Endothelial cell (in vitro differentiated cells): Measurements from ENCODE around the gene PASK. TPM values are rescaled to one million over a fixed set of nuclear protein-coding genes. Genes with fewer than 3 reads are reported as not detected.
A peak's percentile ranks its signal among the peaks of the same experiment; 100 is the strongest.

Experiments
- DNase-seq: peaks from one replicate; pipeline ENCODE4 v3.0.0; 2021; ENCODE audit warnings: low spot score
- H3K27ac Mint-ChIP-seq: one replicate; pipeline ENCODE4 v1.8.0; 2021; ENCODE audit warnings: mixed read lengths, inconsistent platforms; ENCODE audit not compliant: unreplicated experiment
- H3K27me3 Mint-ChIP-seq: one replicate; pipeline ENCODE4 v1.8.0; 2021; ENCODE audit warnings: mild to moderate bottlenecking, moderate library complexity, mixed read lengths, inconsistent platforms; ENCODE audit not compliant: unreplicated experiment
- H3K36me3 Mint-ChIP-seq: one replicate; pipeline ENCODE4 v1.8.0; 2021; ENCODE audit warnings: mild to moderate bottlenecking, low read depth, mixed read lengths, inconsistent platforms; ENCODE audit not compliant: unreplicated experiment
- H3K4me1 Mint-ChIP-seq: one replicate; pipeline ENCODE4 v1.8.0; 2021; ENCODE audit warnings: mild to moderate bottlenecking, mixed read lengths, inconsistent platforms; ENCODE audit not compliant: unreplicated experiment
- H3K4me3 Mint-ChIP-seq: one replicate; pipeline ENCODE4 v1.8.0; 2021; ENCODE audit warnings: mild to moderate bottlenecking, mixed read lengths, inconsistent platforms; ENCODE audit not compliant: unreplicated experiment
- H3K9me3 Mint-ChIP-seq: one replicate; pipeline ENCODE4 v1.8.0; 2021; ENCODE audit warnings: mixed read lengths, inconsistent platforms; ENCODE audit not compliant: unreplicated experiment
- total RNA-seq: library from RNA; stranded (reverse); fragmentation: NEBNext Ultra II Directional; extraction: Animal tissue kit (Norgen Biotek cat#: 25700); gene quantifications from one replicate; pipeline ENCODE4 v1.2.1, GENCODE V29; 2021; ENCODE audit not compliant: unreplicated experiment
- TF ChIP-seq, protein P1 (sequence below): fragments of 200-600 bp; sonication (generic); IDR thresholded peaks from one replicate; pipeline ENCODE4 v1.5.0; 2021; ENCODE audit warnings: antibody characterized with exemption; ENCODE audit not compliant: unreplicated experiment

Gene PASK
- total RNA-seq, 1 donor from 2014 or later = 39.7 TPM

DNA sequence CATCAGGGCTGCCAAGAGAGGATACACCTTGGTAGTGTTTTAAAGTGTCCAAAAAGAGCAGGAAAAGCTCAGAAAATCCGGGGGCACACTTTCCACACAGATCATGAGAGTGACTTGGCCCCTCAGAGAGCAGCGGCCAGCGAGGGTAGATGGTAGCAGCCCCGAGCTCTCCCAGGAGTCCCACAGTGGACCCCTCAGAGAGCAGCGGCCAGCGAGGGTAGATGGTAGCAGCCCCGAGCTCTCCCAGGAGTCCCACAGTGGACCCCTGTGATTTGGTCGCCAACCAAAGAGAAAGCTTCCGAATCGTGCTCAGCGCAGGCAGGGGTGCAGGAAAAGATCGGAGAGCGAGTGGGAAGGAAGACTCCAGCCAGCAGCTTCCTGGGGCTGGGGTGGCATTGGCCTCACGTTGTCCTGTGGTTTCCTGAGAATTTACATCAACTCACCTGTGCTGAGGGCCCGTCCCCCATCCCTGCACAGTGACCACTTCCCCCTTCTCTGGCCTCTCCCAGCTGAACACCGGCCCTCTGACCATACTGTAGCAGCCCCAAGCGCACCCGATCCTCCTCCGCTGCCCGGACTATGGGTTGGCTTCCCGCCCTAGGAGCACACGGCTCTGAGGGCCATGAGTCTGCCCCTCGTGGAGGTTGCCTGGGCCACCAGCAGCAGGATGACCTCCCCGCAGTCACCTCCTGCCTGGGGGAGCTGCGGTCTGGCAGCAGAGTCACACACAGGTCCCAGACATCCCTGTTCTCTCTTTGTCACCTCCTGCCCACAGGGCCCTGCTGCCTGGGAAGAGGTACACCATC lies 80.9 kb downstream of the PASK start:
- Mint-ChIP-seq H3K4me3 (no peak overlapping the region), H3K27me3 (peaks cover 10% of the 10 kb centered on the region), H3K9me3 (no peaks in the 10 kb centered on the region), H3K4me1 (no peaks in the 10 kb centered on the region), H3K27ac (no peak overlapping the region), H3K36me3 (no peaks in the 10 kb centered on the region)
- TF ChIP-seq, protein P1, sequence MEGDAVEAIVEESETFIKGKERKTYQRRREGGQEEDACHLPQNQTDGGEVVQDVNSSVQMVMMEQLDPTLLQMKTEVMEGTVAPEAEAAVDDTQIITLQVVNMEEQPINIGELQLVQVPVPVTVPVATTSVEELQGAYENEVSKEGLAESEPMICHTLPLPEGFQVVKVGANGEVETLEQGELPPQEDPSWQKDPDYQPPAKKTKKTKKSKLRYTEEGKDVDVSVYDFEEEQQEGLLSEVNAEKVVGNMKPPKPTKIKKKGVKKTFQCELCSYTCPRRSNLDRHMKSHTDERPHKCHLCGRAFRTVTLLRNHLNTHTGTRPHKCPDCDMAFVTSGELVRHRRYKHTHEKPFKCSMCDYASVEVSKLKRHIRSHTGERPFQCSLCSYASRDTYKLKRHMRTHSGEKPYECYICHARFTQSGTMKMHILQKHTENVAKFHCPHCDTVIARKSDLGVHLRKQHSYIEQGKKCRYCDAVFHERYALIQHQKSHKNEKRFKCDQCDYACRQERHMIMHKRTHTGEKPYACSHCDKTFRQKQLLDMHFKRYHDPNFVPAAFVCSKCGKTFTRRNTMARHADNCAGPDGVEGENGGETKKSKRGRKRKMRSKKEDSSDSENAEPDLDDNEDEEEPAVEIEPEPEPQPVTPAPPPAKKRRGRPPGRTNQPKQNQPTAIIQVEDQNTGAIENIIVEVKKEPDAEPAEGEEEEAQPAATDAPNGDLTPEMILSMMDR = no peak
- no peak for DNase-seq

DNA sequence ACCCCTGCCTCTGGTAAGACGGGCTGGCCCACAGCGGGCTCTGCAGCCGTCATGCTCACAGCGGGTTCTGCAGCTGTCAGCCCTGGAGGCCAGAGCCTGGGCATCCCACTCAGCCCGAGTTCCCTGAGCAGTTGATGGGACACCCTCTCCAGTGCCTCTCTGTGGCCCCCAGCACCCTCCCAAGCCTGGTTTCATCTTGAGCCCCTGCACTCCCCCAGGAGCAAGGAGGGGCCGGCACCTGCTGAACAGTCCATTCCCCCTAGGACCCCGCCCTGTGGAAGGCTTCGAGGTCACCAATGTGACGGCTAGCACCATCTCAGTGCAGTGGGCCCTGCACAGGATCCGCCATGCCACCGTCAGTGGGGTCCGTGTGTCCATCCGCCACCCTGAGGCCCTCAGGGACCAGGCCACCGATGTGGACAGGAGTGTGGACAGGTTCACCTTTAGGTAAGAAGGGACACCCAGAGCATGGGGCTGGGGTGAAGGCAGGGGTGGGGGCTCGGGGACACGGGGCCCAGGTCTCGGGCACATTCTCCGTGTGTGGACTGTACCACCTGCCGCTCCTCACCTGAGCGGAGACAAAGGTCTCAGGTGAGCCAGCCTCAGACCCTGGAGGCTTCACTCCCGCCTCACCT lies 81.7 kb downstream of the PASK start:
- peaks cover 8% of the 10 kb centered on the region for H3K27me3 Mint-ChIP-seq
- H3K27ac Mint-ChIP-seq = no peak overlapping the region
- no peaks in the 10 kb centered on the region for H3K36me3 Mint-ChIP-seq
- DNase-seq = no peak
- TF ChIP-seq, protein P1 = no peak
- no peak overlapping the region for H3K4me3 Mint-ChIP-seq
- H3K9me3 Mint-ChIP-seq = no peaks in the 10 kb centered on the region
- H3K4me1 Mint-ChIP-seq = no peaks in the 10 kb centered on the region

DNA sequence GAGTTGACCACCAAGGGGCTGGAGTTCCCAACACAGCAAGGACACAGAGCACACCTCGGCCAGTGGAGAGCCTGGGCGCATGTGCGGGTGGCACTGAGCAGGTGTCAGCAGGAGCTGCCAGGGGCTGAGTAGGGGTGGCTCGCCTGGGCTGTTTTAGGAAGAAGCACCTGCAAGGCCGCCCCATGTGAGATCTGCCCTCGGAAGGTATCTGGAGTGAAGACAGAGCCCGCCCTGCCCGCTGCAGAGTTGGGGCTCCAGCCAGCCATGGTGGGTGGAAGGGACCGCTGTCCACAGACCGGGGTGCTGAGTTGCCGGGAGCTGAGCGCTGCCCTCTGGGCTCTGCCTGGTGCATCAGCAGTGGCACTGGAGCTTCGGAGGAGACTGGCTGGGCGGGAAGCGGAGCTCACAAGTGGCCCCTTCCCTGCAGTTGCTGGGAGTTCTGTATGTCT lies 82.4 kb downstream of the PASK start:
- Mint-ChIP-seq H3K9me3 (no peaks in the 10 kb centered on the region), H3K27ac (no peak overlapping the region), H3K4me3 (no peak overlapping the region), H3K36me3 (no peaks in the 10 kb centered on the region), H3K4me1 (no peaks in the 10 kb centered on the region), H3K27me3 (peaks cover 8% of the 10 kb centered on the region)
- DNase-seq = peak; percentile 62
- TF ChIP-seq, protein P1 = no peak

DNA sequence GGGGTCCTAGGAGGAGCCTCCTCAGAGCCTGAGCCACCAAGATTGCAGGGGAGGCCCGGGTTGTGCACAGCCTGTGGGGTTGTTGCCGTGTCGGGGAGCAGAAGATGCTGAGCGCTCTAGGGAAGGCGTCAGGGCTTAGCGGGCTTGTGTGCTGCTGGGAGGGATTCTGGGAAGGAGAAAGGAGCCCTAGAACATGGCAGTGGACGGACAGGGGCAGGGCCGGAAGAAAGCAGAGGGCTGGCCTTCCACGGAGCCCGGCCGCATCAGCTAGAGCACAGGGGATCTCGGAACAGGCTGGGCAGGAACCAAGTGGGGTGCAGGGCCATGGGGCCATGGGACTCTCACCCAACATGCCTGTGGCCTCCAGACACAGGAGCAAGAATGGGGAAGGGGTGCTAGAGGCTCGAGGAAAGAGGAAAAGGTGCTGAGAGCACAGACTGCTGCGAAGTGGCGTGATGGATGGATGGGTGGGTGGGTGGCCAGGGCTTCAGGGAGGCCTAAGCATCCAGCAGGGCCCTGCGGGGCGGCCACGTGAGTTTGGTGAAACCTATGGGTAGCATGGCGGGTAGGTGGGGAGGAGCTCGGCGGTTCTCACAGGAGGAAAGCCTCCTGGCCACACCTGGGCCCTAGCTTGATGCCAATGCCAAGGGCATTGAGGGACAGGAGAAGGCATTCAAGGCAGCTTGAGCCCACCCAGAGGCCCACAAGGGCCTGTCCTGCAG lies 82.9 kb downstream of the PASK start:
- Mint-ChIP-seq H3K4me1 (no peaks in the 10 kb centered on the region), H3K27me3 (peaks cover 8% of the 10 kb centered on the region), H3K36me3 (no peaks in the 10 kb centered on the region), H3K9me3 (no peaks in the 10 kb centered on the region), H3K27ac (no peak overlapping the region), H3K4me3 (no peak overlapping the region)
- TF ChIP-seq, protein P1 = no peak
- DNase-seq = no peak
